Activated CD8-positive, alpha-beta T cell treated with anti-CD3 and anti-CD28 coated beads, Interleukin-2, amount 10 ng/mL, durations not matched to agents 7 days and 5 days (primary cell): ENCODE results near the gene KMT2B. TPM values are rescaled to one million over a fixed set of nuclear protein-coding genes. Genes with fewer than 3 reads are reported as not detected.

Experiments
- ATAC-seq: fragments of 150-1000 bp; cut with Tn5 transposase; one replicate; pipeline ENCODE4 v1.10.0; 2021; ENCODE audit warnings: moderate library complexity
- CTCF ChIA-PET: fragments of 350-600 bp; sonication (Branson Sonifier 250); formaldehyde crosslinking; loops from one replicate; lab custom pipeline; 2021; ENCODE audit warnings: antibody characterized with exemption; lab: Charles Lee
- POLR2A ChIA-PET: fragments of 350-600 bp; sonication (Branson Sonifier 250); formaldehyde crosslinking; loops from one replicate; lab custom pipeline; 2021; ENCODE audit warnings: antibody characterized with exemption; lab: Charles Lee
- DNase-seq: peaks from one replicate; pipeline ENCODE4 v3.0.0-alpha.2; 2020
- H3K27ac Mint-ChIP-seq: one replicate; pipeline ENCODE4 v1.8.0; 2021; ENCODE audit warnings: mild to moderate bottlenecking, mixed read lengths
- H3K27me3 Mint-ChIP-seq: one replicate; pipeline ENCODE4 v1.8.0; 2021; ENCODE audit warnings: low read depth, mixed read lengths
- H3K36me3 Mint-ChIP-seq: one replicate; pipeline ENCODE4 v1.8.0; 2021; ENCODE audit warnings: low read depth, mixed read lengths
- H3K4me1 Mint-ChIP-seq: one replicate; pipeline ENCODE4 v1.8.0; 2021; ENCODE audit warnings: low read depth, mixed read lengths
- H3K4me3 Mint-ChIP-seq: one replicate; pipeline ENCODE4 v1.8.0; 2021; ENCODE audit warnings: mild to moderate bottlenecking, mixed read lengths
- H3K9me3 Mint-ChIP-seq: one replicate; pipeline ENCODE4 v1.8.0; 2022; ENCODE audit warnings: mixed read lengths; ENCODE audit not compliant: insufficient read depth
- total RNA-seq, 2 experiments: library from RNA; stranded (reverse); gene quantifications; one replicate each; pipeline ENCODE4 v1.2.3, GENCODE V29; 2021

KMT2B gene
- total RNA-seq, 2 experiments from 2014 or later: 58.0 to 64.3 TPM

- CTCF ChIA-PET: interaction anchor here (0.8 to 1.9 kb wide), 10 partner anchors 26 to 187 kb away, joined by 3 to 8 read pairs (median 5); partner anchors contain the start of gene KMT2B
Measured at GRCh38 chr19:35743640-35744429, 26.0 kb downstream of the KMT2B start.

DNA sequence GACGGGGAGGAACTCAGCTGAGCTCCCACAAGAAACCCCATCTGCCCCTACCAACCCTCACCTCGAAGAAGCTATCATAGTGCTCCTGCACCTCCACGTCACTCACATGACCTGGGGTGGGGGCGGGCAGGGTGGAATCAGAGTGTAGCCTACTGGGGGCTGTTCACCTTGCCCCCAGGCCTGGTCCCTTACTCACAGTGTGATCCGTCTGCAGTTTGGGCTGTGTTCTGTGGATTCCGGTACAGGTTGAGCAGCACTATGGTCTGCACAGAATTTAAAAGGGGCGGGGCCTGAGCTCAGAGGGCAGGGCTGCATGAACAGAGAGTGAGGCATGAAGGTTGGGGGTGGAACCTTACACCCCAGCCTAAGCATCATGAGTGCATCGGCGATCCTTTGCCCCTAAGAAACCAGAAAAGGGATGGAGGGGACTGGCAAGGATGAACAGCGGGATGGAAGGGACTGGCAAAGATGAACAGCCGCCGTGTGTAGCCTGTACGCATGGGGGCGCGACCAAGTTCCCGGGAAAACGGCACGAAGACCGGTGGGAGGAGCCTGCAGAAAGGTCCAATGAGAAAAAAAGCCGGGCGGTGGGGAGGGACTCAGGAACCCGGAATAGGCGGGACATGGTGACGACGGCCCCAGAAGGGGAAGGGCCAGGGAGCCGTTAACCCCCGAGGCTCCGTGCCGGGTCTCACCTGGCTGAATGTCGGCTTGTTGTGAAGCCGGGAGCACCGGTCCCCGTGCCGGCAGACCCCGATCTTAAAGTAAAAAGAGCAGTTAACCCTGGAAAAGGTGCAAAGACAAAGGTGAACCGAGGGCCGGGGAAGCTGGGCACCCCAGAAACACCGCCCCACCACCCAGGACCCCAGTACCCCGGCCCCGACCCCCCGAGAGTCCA lies 26.9 kb downstream of the KMT2B start:
- DNase-seq (peak; percentile 97), ATAC-seq (peak; percentile 56)
- Mint-ChIP-seq H3K9me3 (no peaks in the 10 kb centered on the region), H3K36me3 (peaks cover 18% of the 10 kb centered on the region), H3K4me3 (peak overlapping the region; percentile 93), H3K27me3 (no peaks in the 10 kb centered on the region), H3K4me1 (peaks cover 65% of the 10 kb centered on the region), H3K27ac (peak overlapping the region; percentile 99)
- CTCF ChIA-PET: interaction anchor here (0.8 to 1.9 kb wide), 12 partner anchors 11 to 195 kb away, joined by 3 to 8 read pairs (median 5); partner anchors contain the start of gene KMT2B
- POLR2A ChIA-PET: interaction anchor here (0.6 to 1.9 kb wide), 11 partner anchors 12 to 132 kb away, joined by 3 to 8 read pairs (median 4); partner anchors contain the start of genes HAUS5, HSPB6 and KMT2B

More at GRCh38 chr19:35743640-35744429, 26.0 kb downstream of the KMT2B start:
- Mint-ChIP-seq H3K4me3 (peak overlapping the region; percentile 93), H3K36me3 (peaks cover 20% of the 10 kb centered on the region), H3K9me3 (no peaks in the 10 kb centered on the region), H3K27ac (peak overlapping the region; percentile 99), H3K27me3 (no peaks in the 10 kb centered on the region), H3K4me1 (peaks cover 64% of the 10 kb centered on the region)
- ATAC-seq (no peak), DNase-seq (no peak)
- POLR2A ChIA-PET: interaction anchor here (0.7 to 4.3 kb wide), 6 partner anchors 13 to 131 kb away, joined by 3 to 14 read pairs (median 5); partner anchors contain the start of genes HSPB6 and KMT2B

DNA sequence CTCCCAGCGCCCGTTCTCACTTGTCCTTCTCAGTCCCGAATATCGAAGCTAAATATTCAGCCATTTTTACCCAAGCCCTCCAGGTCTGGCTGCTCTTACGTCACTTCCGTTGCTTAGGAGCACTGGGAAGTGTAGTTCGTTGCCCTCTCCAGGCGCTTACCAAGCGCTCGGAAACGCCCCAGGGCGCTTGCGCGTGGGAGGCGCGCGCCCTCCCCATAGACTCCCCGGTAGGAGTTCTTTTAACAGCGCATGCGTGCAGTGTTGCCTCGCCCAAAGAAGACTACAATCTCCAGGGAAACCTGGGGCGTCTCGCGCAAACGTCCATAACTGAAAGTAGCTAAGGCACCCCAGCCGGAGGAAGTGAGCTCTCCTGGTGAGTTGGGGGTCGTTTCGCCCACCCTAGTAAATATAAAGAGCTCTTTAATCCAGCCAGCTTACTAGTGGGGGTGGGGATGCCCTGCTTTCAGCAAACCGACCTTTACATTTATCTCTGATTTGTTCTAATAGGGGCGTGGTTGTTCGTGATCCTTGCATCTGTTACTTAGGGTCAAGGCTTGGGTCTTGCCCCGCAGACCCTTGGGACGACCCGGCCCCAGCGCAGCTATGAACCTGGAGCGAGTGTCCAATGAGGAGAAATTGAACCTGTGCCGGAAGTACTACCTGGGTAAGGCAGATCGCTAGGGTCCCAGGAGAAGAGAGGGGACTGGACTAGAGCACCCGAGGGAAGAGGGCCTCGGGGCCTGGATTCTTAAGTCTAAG lies 27.7 kb downstream of the KMT2B start, which contains the start of the genes PSENEN and U2AF1L4:
TSS of gene PSENEN (plus strand) at position 324 of the 759 bp plus-strand sequence. CDS start at position 604, 280 bp downstream.
TSS of gene U2AF1L4 (minus strand) at position 91 of the 759 bp plus-strand sequence. CDS start at position 64, 27 bp downstream.
- H3K36me3 Mint-ChIP-seq: peaks cover 18% of the 10 kb centered on the region
- no peaks in the 10 kb centered on the region for H3K9me3 Mint-ChIP-seq
- no peaks in the 10 kb centered on the region for H3K27me3 Mint-ChIP-seq
- peak within 1 kb of the TSS; percentile 99 for H3K27ac Mint-ChIP-seq
- ChIA-PET POLR2A (interaction anchor here (0.7 to 1.9 kb wide), 9 partner anchors 12 to 133 kb away, joined by 3 to 8 read pairs (median 4); partner anchors contain the start of genes HAUS5, HSPB6 and KMT2B), CTCF (interaction anchor here (1.2 to 1.9 kb wide), 8 partner anchors 10 to 196 kb away, joined by 3 to 8 read pairs (median 5); partner anchors contain the start of gene KMT2B)
- peaks cover 70% of the 10 kb centered on the region for H3K4me1 Mint-ChIP-seq
- peak within 1 kb of the TSS; percentile 93 for H3K4me3 Mint-ChIP-seq
- ATAC-seq (peak; percentile 56), DNase-seq (peak; percentile 98)

GRCh38 chr19:35746087-35746462 lies 28.3 kb downstream of the KMT2B start:
- peak overlapping the region; percentile 99 for H3K27ac Mint-ChIP-seq
- H3K36me3 Mint-ChIP-seq: peaks cover 18% of the 10 kb centered on the region
- peak overlapping the region; percentile 93 for H3K4me3 Mint-ChIP-seq
- H3K27me3 Mint-ChIP-seq: no peaks in the 10 kb centered on the region
- no peaks in the 10 kb centered on the region for H3K9me3 Mint-ChIP-seq
- no peak for DNase-seq
- ATAC-seq: no peak
- ChIA-PET CTCF (interaction anchor here (1.3 to 1.9 kb wide), 5 partner anchors 10 to 197 kb away, joined by 3 to 6 read pairs (median 5); no protein-coding TSS in a partner anchor), POLR2A (interaction anchor here (0.8 to 1.9 kb wide), 4 partner anchors 27 to 40 kb away, joined by 3 to 8 read pairs (median 5); partner anchors contain the start of gene KMT2B)
- peaks cover 68% of the 10 kb centered on the region for H3K4me1 Mint-ChIP-seq

GRCh38 chr19:35746531-35746930 lies 28.7 kb downstream of the KMT2B start:
- Mint-ChIP-seq H3K9me3 (no peaks in the 10 kb centered on the region), H3K27ac (peak overlapping the region; percentile 99), H3K4me1 (peaks cover 68% of the 10 kb centered on the region), H3K27me3 (no peaks in the 10 kb centered on the region), H3K4me3 (peak overlapping the region; percentile 93), H3K36me3 (peaks cover 18% of the 10 kb centered on the region)
- ATAC-seq (no peak), DNase-seq (no peak)
- POLR2A ChIA-PET: interaction anchor here (1.4 to 1.8 kb wide), 2 partner anchors 29 to 35 kb away, joined by 3 to 8 read pairs; partner anchors contain the start of gene KMT2B
- CTCF ChIA-PET: no interaction called here

GRCh38 chr19:35748106-35749020 lies 30.6 kb downstream of the KMT2B start, which contains the start of gene LIN37:
TSS of gene LIN37 (plus strand) at chr19:35748576. CDS start at chr19:35748725, 149 bp downstream.
- Mint-ChIP-seq H3K27me3 (no peaks in the 10 kb centered on the region), H3K4me1 (peaks cover 54% of the 10 kb centered on the region), H3K27ac (peak within 1 kb of the TSS; percentile 96), H3K9me3 (no peaks in the 10 kb centered on the region), H3K36me3 (peaks cover 9% of the 10 kb centered on the region), H3K4me3 (peak within 1 kb of the TSS; percentile 99)
- DNase-seq: peak; percentile 100
- POLR2A ChIA-PET: interaction anchor here (0.8 to 1.6 kb wide), 6 partner anchors 9 to 183 kb away, joined by 3 to 6 read pairs (median 5); partner anchors contain the start of genes HSPB6 and KMT2B
- CTCF ChIA-PET: interaction anchor here (0.6 to 1.4 kb wide), 11 partner anchors 11 to 183 kb away, joined by 3 to 7 read pairs (median 4); no protein-coding TSS in a partner anchor
- peak; percentile 79 for ATAC-seq

DNA sequence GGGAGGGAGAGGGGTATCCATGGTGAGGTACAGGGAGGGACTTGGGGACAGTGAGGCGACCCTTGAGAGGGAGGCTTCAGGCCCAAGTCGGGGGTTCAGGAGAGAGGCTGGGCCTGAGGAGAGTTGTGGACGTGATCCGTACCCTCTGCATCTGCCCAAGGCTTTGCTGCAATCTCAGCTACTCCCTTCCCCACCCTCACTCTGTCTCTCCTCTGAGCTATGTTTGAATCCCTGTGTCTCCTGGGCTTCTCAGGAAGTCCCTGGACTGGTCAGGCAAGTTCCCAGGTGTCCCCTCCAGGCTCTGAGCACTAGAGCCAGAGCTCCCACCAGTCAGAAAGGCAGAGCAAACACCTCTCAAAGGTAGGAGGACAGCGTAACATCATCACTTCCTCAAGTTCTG lies 32.4 kb downstream of the KMT2B start:
- Mint-ChIP-seq H3K27me3 (no peaks in the 10 kb centered on the region), H3K9me3 (no peaks in the 10 kb centered on the region), H3K4me3 (peak overlapping the region; percentile 30), H3K36me3 (peaks cover 11% of the 10 kb centered on the region), H3K27ac (no peak overlapping the region), H3K4me1 (peaks cover 47% of the 10 kb centered on the region)
- DNase-seq: no peak
- no peak for ATAC-seq
- ChIA-PET CTCF (no interaction called here), POLR2A (interaction anchor here (0.7 kb wide), 1 partner anchor 102 kb away, joined by 3 read pairs; the partner anchor contains the start of gene COX6B1)

- Mint-ChIP-seq H3K27ac (no peak overlapping the region), H3K36me3 (peaks cover 13% of the 10 kb centered on the region), H3K4me1 (peaks cover 42% of the 10 kb centered on the region), H3K9me3 (no peaks in the 10 kb centered on the region), H3K4me3 (no peak overlapping the region), H3K27me3 (no peaks in the 10 kb centered on the region)
- ATAC-seq: no peak
- ChIA-PET POLR2A (interaction anchor here (0.6 kb wide), 1 partner anchor 11 kb away, joined by 4 read pairs; no protein-coding TSS in a partner anchor), CTCF (interaction anchor here (1.3 kb wide), 1 partner anchor 67 kb away, joined by 3 read pairs; no protein-coding TSS in a partner anchor)
- no peak for DNase-seq
Measured at GRCh38 chr19:35751839-35752745, 34.3 kb downstream of the KMT2B start.
